Measurements from ENCODE around the gene SSR2. TPM values are rescaled to one million over a fixed set of nuclear protein-coding genes. Genes with fewer than 3 reads are reported as not detected.

The SSR2 gene
- total RNA-seq, 5 donors from 2014 or later (not counting 1 experiment from before 2014, with no cell fraction given) = 230 to 238 (median 232) TPM

DNA sequence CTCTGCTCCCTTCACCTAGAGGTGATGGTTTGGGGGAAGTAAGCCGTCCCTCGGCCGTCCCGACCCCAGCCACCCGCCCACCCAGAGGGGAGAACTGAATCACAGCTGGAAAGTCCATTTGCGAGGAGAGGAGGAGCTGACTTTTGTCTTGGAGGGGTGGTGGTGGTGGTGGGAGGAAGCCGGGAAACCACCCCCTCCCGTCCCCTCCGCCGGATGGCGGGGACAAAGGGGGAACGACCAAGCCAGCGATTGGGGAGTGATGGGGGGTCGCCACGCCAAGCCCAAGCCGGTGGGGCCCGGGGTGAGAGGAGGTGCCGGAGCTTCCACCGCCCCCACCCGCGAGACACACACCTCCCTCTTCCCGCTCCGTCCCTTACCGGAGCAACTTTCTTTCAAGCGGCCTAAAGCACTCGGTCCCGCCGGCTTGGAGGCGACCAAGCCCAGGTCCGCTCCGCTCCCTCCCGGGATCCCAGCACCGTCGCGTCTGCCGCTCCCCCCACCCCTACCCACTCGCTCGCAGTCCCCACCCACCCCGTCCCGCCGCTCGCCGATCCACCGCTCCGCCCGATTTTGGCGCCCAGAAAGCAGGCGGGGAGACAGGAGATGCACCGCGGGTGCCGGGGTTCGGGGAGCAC is 42.9 kb downstream of the SSR2 start:
- under 1% methylated on average over 25 of the region's 52 CpGs for WGBS (ENCODE audit: insufficient coverage)
- H3K27me3 ChIP-seq (replicated peaks in 1 of 2; ENCODE audit: control insufficient read depth in 2 of 2, extremely low read depth in 1 of 2, insufficient read depth in 2 of 2, low read length in 1 of 2) = no peaks in the 10 kb centered on the region
- ATAC-seq (replicated peaks in 1 of 4) = peak; percentile 13 to 38 (median 19)
- H3K36me3 ChIP-seq (ENCODE audit: control insufficient read depth in 2 of 2, extremely low read depth in 1 of 2, insufficient read depth in 1 of 2, low read length in 1 of 2) = peaks cover 5 to 15% of the 10 kb centered on the region in 2 donors
- DNase-seq = peak in 9 of 35 experiments; percentile 16 to 55 (median 31)
- H3K27me3 Mint-ChIP-seq = no peaks in the 10 kb centered on the region
- peaks cover 8% of the 10 kb centered on the region for H3K36me3 Mint-ChIP-seq
- peaks cover 42 to 87% of the 10 kb centered on the region in 2 experiments for H3K4me1 ChIP-seq (ENCODE audit: control insufficient read depth in 1 of 2, extremely low read depth in 1 of 2, insufficient read depth in 2 of 2, low read length in 2 of 2)
- CTCF ChIA-PET = interaction anchor here in 1 of 2 donors (0.7 to 1.8 kb wide), 10 partner anchors 8 to 402 kb away, joined by 3 to 10 read pairs (median 5); no protein-coding TSS in a partner anchor
- H3K4me3 Mint-ChIP-seq = peak overlapping the region; percentile 85 to 97 (median 97)
- H3K27ac Mint-ChIP-seq = peak overlapping the region; percentile 93 to 94
- peaks cover 68 to 86% (median 77%) of the 10 kb centered on the region in 3 donors for H3K4me1 Mint-ChIP-seq
- no peaks in the 10 kb centered on the region for H3K9me3 Mint-ChIP-seq
- POLR2A ChIA-PET = interaction anchor here (0.5 to 2.1 kb wide), 11 partner anchors 8 to 1377 kb away, joined by 3 to 15 read pairs (median 6); partner anchors contain the start of gene KHDC4 (in 1 of the 2)
- H3K27ac ChIP-seq (ENCODE audit: low read length) = peak overlapping the region; percentile 64
- peak overlapping the region; percentile 91 to 97 for H3K4me3 ChIP-seq (ENCODE audit: control insufficient read depth in 1 of 2, extremely low read depth in 1 of 2, low read length in 1 of 2)
- H3K9me3 ChIP-seq = no peaks in the 10 kb centered on the region

DNA sequence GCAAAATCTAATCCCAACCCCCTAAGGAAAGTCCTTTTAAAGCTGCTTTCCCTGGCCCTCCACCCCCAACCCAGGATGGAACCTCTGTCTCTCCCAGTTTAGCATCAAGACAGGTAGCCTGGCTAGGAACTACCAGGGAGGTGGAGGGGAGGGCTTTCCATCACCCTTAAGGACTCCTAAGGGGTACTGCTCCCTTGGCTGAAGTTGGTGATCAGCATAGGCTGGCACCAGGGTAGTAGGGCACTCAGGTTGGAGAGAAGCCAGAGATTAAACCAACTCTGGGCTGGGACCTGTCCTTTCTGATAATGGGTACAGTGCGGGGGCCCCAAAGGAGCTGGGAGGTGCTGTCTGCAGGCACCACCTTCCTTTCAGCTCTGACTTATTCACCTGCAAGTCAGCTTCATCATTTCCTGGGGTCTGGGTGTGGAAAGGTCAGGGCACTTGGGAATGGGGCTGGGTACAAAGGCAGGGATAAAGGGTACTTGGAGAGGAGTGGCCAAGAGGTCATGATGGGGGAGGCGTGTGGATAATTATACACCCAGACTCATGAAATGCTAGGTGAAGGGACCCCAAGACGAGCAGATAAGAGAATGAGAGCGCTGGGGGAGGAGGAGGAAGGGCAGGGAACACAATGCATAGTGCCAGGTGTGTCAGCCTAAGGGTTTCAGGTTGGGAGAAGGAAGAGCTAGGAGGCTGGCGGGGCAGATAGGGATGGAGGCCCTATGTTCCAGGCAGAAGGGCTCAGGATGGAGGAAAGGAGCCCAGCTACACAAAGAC is 43.6 kb downstream of the SSR2 start:
- no peaks in the 10 kb centered on the region for H3K27me3 Mint-ChIP-seq
- Histone ChIP-seq H3K9me3 (no peaks in the 10 kb centered on the region), H3K27me3 (replicated peaks in 1 of 2; ENCODE audit: control insufficient read depth in 2 of 2, extremely low read depth in 1 of 2, insufficient read depth in 2 of 2, low read length in 1 of 2) (no peaks in the 10 kb centered on the region), H3K4me1 (ENCODE audit: control insufficient read depth in 1 of 2, extremely low read depth in 1 of 2, insufficient read depth in 2 of 2, low read length in 2 of 2) (peaks cover 48 to 87% of the 10 kb centered on the region in 2 experiments), H3K4me3 (ENCODE audit: control insufficient read depth in 1 of 2, extremely low read depth in 1 of 2, low read length in 1 of 2) (peak overlapping the region; percentile 91 to 97), H3K36me3 (ENCODE audit: control insufficient read depth in 2 of 2, extremely low read depth in 1 of 2, insufficient read depth in 1 of 2, low read length in 1 of 2) (peaks cover 5 to 20% of the 10 kb centered on the region in 2 donors), H3K27ac (ENCODE audit: low read length) (peak overlapping the region; percentile 64)
- H3K36me3 Mint-ChIP-seq = peaks cover 8% of the 10 kb centered on the region
- 0% methylated on average over 3 of the region's 5 CpGs for WGBS (ENCODE audit: insufficient coverage)
- peak overlapping the region; percentile 85 to 97 (median 97) for H3K4me3 Mint-ChIP-seq
- ChIA-PET CTCF (interaction anchor here in 1 of 2 donors (0.6 to 1.8 kb wide), 12 partner anchors 12 to 749 kb away, joined by 3 to 10 read pairs (median 5); no protein-coding TSS in a partner anchor), POLR2A (interaction anchor here (0.6 to 2.1 kb wide), 4 partner anchors 43 to 669 kb away, joined by 3 to 15 read pairs (median 6); partner anchors contain the start of gene KHDC4 (in 2 of the 2))
- peak overlapping the region; percentile 93 to 94 for H3K27ac Mint-ChIP-seq
- no peaks in the 10 kb centered on the region for H3K9me3 Mint-ChIP-seq
- peak in 3 of 4 experiments; percentile 5 to 11 (median 10) for ATAC-seq (replicated peaks in 1 of 4)
- peak in 2 of 35 experiments; percentile 25 to 29 for DNase-seq
- peaks cover 69 to 86% (median 77%) of the 10 kb centered on the region in 3 donors for H3K4me1 Mint-ChIP-seq

DNA sequence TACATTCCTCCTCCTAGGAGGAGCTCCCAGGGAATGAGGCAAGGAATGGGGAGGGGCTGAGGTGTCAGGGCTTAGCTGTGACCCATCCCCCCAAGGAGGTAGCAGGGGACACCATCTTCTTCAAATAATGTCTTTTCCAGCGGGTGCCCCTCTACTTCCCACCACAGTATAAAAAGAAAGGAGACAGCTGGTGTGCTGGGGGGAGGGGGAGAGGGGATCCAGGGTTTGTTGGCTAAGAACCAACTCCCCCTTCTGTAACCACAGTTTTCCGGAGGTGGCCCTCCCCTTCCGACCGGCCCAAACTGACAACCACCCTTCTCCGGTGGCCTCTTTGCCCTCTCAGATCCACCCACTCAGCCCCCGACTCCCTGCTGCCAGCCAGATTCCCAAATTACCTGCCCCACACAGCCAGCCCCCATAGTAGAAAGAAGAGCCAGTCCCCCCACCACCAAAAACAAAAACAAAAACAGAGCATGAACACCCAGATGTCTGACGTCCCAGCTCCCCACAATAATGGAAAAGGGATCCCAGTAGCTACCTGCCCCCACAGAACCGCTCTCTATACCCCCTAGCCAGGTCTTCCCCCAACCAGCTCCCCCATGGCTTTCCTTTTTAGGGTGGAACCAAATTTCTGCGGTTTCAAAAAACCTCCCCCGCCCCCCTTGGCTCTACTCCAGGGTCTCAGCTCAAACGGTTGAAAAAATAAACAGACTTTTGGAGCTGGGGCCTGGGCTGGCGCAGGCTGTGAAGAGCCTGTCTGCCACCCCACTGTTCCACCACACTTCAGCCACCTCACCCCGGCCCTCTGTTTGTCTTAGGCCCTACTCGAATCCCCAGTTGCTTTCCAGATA is 44.5 kb downstream of the SSR2 start:
- 0% methylated on average over 9 of the region's 14 CpGs for WGBS (ENCODE audit: insufficient coverage)
- peak; percentile 52 to 84 (median 72) for DNase-seq
- Histone ChIP-seq H3K27me3 (replicated peaks in 1 of 2; ENCODE audit: control insufficient read depth in 2 of 2, extremely low read depth in 1 of 2, insufficient read depth in 2 of 2, low read length in 1 of 2) (no peaks in the 10 kb centered on the region), H3K4me1 (ENCODE audit: control insufficient read depth in 1 of 2, extremely low read depth in 1 of 2, insufficient read depth in 2 of 2, low read length in 2 of 2) (peaks cover 47 to 87% of the 10 kb centered on the region in 2 experiments), H3K27ac (ENCODE audit: low read length) (peak overlapping the region; percentile 64), H3K36me3 (ENCODE audit: control insufficient read depth in 2 of 2, extremely low read depth in 1 of 2, insufficient read depth in 1 of 2, low read length in 1 of 2) (peaks cover 5 to 20% of the 10 kb centered on the region in 2 donors), H3K9me3 (no peaks in the 10 kb centered on the region), H3K4me3 (ENCODE audit: control insufficient read depth in 1 of 2, extremely low read depth in 1 of 2, low read length in 1 of 2) (peak overlapping the region; percentile 91 to 97)
- H3K4me3 Mint-ChIP-seq = peak overlapping the region; percentile 85 to 97 (median 97)
- peaks cover 68 to 86% (median 76%) of the 10 kb centered on the region in 3 donors for H3K4me1 Mint-ChIP-seq
- peak overlapping the region; percentile 93 to 94 for H3K27ac Mint-ChIP-seq
- ChIA-PET CTCF (interaction anchor here (0.6 to 1.8 kb wide), 12 partner anchors 13 to 748 kb away, joined by 3 to 10 read pairs (median 5); no protein-coding TSS in a partner anchor), POLR2A (interaction anchor here (0.6 to 2.1 kb wide), 3 partner anchors 42 to 60 kb away, joined by 3 to 15 read pairs (median 3); partner anchors contain the start of gene KHDC4 (in 2 of the 2))
- no peaks in the 10 kb centered on the region for H3K27me3 Mint-ChIP-seq
- peaks cover 8% of the 10 kb centered on the region for H3K36me3 Mint-ChIP-seq
- ATAC-seq (replicated peaks in 1 of 4) = peak; percentile 35 to 40 (median 36)
- H3K9me3 Mint-ChIP-seq = no peaks in the 10 kb centered on the region

DNA sequence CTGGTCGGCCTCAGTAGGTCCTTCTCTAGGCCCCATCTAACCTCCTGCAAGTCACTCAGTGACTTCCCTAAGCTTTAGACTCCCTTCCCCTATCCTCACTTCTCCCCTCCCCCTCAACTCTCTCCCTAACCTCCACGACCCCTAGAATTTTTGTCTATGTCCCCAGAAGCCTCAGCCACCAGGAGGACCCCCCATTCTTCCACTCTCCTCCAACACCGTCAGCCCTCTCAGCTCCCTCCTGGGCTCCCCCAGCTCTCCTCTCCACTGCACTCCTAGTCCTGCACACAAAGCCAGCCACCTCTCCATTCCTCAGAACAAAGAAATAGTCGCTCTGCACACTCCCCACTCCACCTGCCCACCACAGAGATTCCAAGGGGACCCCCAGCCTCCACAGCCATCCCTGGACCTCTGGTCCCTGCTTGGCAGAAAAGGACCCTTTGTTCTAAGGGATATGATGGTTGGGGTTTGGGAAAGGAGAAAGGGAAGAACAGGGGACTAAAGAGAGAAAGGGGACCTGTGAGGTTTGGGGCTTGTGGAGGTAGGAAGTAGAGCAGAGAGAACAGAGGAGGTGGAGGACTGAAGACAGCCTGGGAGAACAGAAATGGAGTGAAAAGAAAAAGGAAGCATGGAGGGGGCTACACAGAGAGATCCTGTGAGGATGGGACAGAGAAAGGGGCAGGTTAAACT is 45.2 kb downstream of the SSR2 start:
- Mint-ChIP-seq H3K27me3 (no peaks in the 10 kb centered on the region), H3K4me3 (peak overlapping the region; percentile 85 to 97 (median 97)), H3K9me3 (no peaks in the 10 kb centered on the region), H3K27ac (peak overlapping the region; percentile 93 to 94), H3K36me3 (peaks cover 8% of the 10 kb centered on the region), H3K4me1 (peaks cover 68 to 86% (median 76%) of the 10 kb centered on the region in 3 donors)
- Histone ChIP-seq H3K27me3 (replicated peaks in 1 of 2; ENCODE audit: control insufficient read depth in 2 of 2, extremely low read depth in 1 of 2, insufficient read depth in 2 of 2, low read length in 1 of 2) (no peaks in the 10 kb centered on the region), H3K36me3 (ENCODE audit: control insufficient read depth in 2 of 2, extremely low read depth in 1 of 2, insufficient read depth in 1 of 2, low read length in 1 of 2) (peaks cover 5 to 20% of the 10 kb centered on the region in 2 donors), H3K9me3 (no peaks in the 10 kb centered on the region), H3K4me1 (ENCODE audit: control insufficient read depth in 1 of 2, extremely low read depth in 1 of 2, insufficient read depth in 2 of 2, low read length in 2 of 2) (peaks cover 47 to 87% of the 10 kb centered on the region in 2 experiments), H3K4me3 (ENCODE audit: control insufficient read depth in 1 of 2, extremely low read depth in 1 of 2, low read length in 1 of 2) (peak overlapping the region; percentile 91 to 97), H3K27ac (ENCODE audit: low read length) (peak overlapping the region; percentile 64)
- DNase-seq (no peak), ATAC-seq (replicated peaks in 1 of 4) (peak in 1 of 4 experiments; percentile 3)
- 13% methylated on average over 3 of the region's 4 CpGs for WGBS (ENCODE audit: insufficient coverage)
- ChIA-PET CTCF (interaction anchor here (0.6 to 1.2 kb wide), 3 partner anchors 35 to 91 kb away, joined by 3 to 5 read pairs (median 5); no protein-coding TSS in a partner anchor), POLR2A (interaction anchor here (0.7 to 2.1 kb wide), 2 partner anchors 41 to 632 kb away, joined by 7 to 15 read pairs; partner anchors contain the start of gene KHDC4 (in 1 of the 2))
